ENCODE data around the gene RNF223.

RNF223 gene

GRCh38 chr1:1048765-1049164, 25.3 kb downstream of the RNF223 start:
- no peak for DNase-seq (ENCODE audit: insufficient read length, low spot score)
- FAIRE-seq: no peak

GRCh38 chr1:1047963-1048362, 26.1 kb downstream of the RNF223 start:
- DNase-seq (ENCODE audit: insufficient read length, low spot score) (no peak), FAIRE-seq (no peak)

GRCh38 chr1:1047407-1047806, 26.7 kb downstream of the RNF223 start:
- DNase-seq (ENCODE audit: insufficient read length, low spot score) (no peak), FAIRE-seq (no peak)

GRCh38 chr1:1046767-1047166, 27.3 kb downstream of the RNF223 start:
- DNase-seq (ENCODE audit: insufficient read length, low spot score) (no peak), FAIRE-seq (no peak)

- no peak for DNase-seq (ENCODE audit: insufficient read length, low spot score)
- no peak for FAIRE-seq
Observed at GRCh38 chr1:1046243-1046642, 27.9 kb downstream of the RNF223 start.

GRCh38 chr1:1045129-1045528, 29.0 kb downstream of the RNF223 start:
- FAIRE-seq: no peak
- no peak for DNase-seq (ENCODE audit: insufficient read length, low spot score)

GRCh38 chr1:1044455-1045078, 29.5 kb downstream of the RNF223 start:
- no peak for DNase-seq (ENCODE audit: insufficient read length, low spot score)
- FAIRE-seq: no peak

GRCh38 chr1:1043921-1044320, 30.2 kb downstream of the RNF223 start:
- DNase-seq (ENCODE audit: insufficient read length, low spot score) (no peak), FAIRE-seq (no peak)

- no peak for DNase-seq (ENCODE audit: insufficient read length, low spot score)
- no peak for FAIRE-seq
Observed at GRCh38 chr1:1043411-1043810, 30.7 kb downstream of the RNF223 start.

GRCh38 chr1:1042835-1043234, 31.3 kb downstream of the RNF223 start:
- FAIRE-seq: no peak
- DNase-seq (ENCODE audit: insufficient read length, low spot score): no peak

GRCh38 chr1:1041873-1042272, 32.2 kb downstream of the RNF223 start:
- no peak for FAIRE-seq
- DNase-seq (ENCODE audit: insufficient read length, low spot score): no peak

- DNase-seq (ENCODE audit: insufficient read length, low spot score) (no peak), FAIRE-seq (no peak)
Observed at GRCh38 chr1:1041092-1041523, 33.0 kb downstream of the RNF223 start.

- DNase-seq (ENCODE audit: insufficient read length, low spot score) (peak; percentile 100), FAIRE-seq (peak; percentile 86)
Observed at GRCh38 chr1:1040004-1040991, 33.8 kb downstream of the RNF223 start.

- FAIRE-seq (peak; percentile 55), DNase-seq (ENCODE audit: insufficient read length, low spot score) (peak; percentile 63)
Observed at GRCh38 chr1:1039145-1039910, 34.8 kb downstream of the RNF223 start.

GRCh38 chr1:1038694-1039093, 35.4 kb downstream of the RNF223 start:
- peak; percentile 75 for DNase-seq (ENCODE audit: insufficient read length, low spot score)
- FAIRE-seq: peak; percentile 99

- DNase-seq (ENCODE audit: insufficient read length, low spot score): no peak
- FAIRE-seq: no peak
Observed at GRCh38 chr1:1037366-1038327, 36.5 kb downstream of the RNF223 start.

GRCh38 chr1:1035291-1035943, 38.7 kb downstream of the RNF223 start:
- FAIRE-seq (no peak), DNase-seq (ENCODE audit: insufficient read length, low spot score) (no peak)

- DNase-seq (ENCODE audit: insufficient read length, low spot score): no peak
Observed at GRCh38 chr1:1034439-1034781, 39.7 kb downstream of the RNF223 start.

GRCh38 chr1:1033731-1034438, 40.2 kb downstream of the RNF223 start:
- FAIRE-seq: no peak
- DNase-seq (ENCODE audit: insufficient read length, low spot score): no peak

More at GRCh38 chr1:1034439-1034781, 39.7 kb downstream of the RNF223 start:
- no peak for FAIRE-seq
